ENCODE results near the gene C14orf132.

DNA sequence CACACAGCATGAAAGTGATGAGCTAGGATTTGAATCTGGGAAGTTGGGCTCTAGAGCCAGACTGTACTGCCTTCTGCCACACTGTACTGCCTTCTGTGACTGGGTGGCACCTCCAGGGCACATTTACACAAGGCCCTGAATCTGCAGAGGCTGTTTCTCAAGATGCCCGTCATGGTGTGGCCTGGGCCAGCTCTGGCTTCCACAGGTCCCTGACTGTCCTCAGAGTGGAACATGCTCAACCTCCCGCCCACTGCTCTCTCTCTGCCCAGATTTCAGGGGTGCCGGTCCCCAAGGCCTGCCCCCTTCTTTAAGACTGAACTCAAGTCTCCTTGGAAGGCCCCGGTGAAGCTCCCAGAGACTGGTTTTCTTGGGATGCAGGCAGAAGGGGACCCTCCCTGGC is 50.2 kb downstream of the C14orf132 start:
- TF ChIP-seq, protein P1, sequence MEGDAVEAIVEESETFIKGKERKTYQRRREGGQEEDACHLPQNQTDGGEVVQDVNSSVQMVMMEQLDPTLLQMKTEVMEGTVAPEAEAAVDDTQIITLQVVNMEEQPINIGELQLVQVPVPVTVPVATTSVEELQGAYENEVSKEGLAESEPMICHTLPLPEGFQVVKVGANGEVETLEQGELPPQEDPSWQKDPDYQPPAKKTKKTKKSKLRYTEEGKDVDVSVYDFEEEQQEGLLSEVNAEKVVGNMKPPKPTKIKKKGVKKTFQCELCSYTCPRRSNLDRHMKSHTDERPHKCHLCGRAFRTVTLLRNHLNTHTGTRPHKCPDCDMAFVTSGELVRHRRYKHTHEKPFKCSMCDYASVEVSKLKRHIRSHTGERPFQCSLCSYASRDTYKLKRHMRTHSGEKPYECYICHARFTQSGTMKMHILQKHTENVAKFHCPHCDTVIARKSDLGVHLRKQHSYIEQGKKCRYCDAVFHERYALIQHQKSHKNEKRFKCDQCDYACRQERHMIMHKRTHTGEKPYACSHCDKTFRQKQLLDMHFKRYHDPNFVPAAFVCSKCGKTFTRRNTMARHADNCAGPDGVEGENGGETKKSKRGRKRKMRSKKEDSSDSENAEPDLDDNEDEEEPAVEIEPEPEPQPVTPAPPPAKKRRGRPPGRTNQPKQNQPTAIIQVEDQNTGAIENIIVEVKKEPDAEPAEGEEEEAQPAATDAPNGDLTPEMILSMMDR (IDR thresholded peaks at IDR 0.05; ENCODE audit: poor library complexity): no peak
- TF ChIP-seq EZH2 (IDR thresholded peaks at IDR 0.05; ENCODE audit: borderline replicate concordance): no peak
